Smooth muscle cell (in vitro differentiated cells): Measurements from ENCODE around the gene UNC5A. TPM values are rescaled to one million over a fixed set of nuclear protein-coding genes. Genes with fewer than 3 reads are reported as not detected.

Source experiments
- DNase-seq: peaks from one replicate; lab custom pipeline; 2025; ENCODE audit not compliant: unreplicated experiment; lab: John Stamatoyannopoulos, UW
- H2AFZ ChIP-seq: fragments of 200-600 bp; sonication (generic); 2 replicates; pipeline ENCODE4 v1.6.0; 2016; ENCODE audit warnings: antibody characterized with exemption, low read depth, mild to moderate bottlenecking
- H3F3A ChIP-seq: fragments of 200-600 bp; sonication (generic); 2 replicates; pipeline ENCODE4 v1.6.0; 2017; ENCODE audit warnings: antibody characterized with exemption, low read depth
- H3K27ac ChIP-seq: fragments of 200-600 bp; sonication (generic); 2 replicates; pipeline ENCODE4 v1.5.1; 2016; ENCODE audit warnings: low read depth, mild to moderate bottlenecking
- H3K27me3 ChIP-seq: fragments of 200-600 bp; sonication (generic); 2 replicates; pipeline ENCODE4 v1.6.1; 2016; ENCODE audit warnings: low read depth, mild to moderate bottlenecking
- H3K36me3 ChIP-seq: fragments of 200-600 bp; sonication (generic); 2 replicates; pipeline ENCODE4 v1.5.1; 2016; ENCODE audit warnings: low read depth
- H3K4me1 ChIP-seq: fragments of 200-600 bp; sonication (generic); 2 replicates; pipeline ENCODE4 v1.5.1; 2016; ENCODE audit warnings: low read depth
- H3K4me2 ChIP-seq: fragments of 200-600 bp; sonication (generic); 2 replicates; pipeline ENCODE4 v1.6.0; 2016; ENCODE audit warnings: mild to moderate bottlenecking
- H3K4me3 ChIP-seq: fragments of 200-600 bp; sonication (generic); 2 replicates; pipeline ENCODE4 v1.5.1; 2016; ENCODE audit warnings: mild to moderate bottlenecking
- H3K79me2 ChIP-seq: fragments of 200-600 bp; sonication (generic); 2 replicates; pipeline ENCODE4 v1.6.0; 2016; ENCODE audit warnings: low read depth, mild to moderate bottlenecking
- H3K9ac ChIP-seq: fragments of 200-600 bp; sonication (generic); 2 replicates; pipeline ENCODE4 v1.6.0; 2016; ENCODE audit warnings: low read depth
- H3K9me3 ChIP-seq: fragments of 200-600 bp; sonication (generic); replicated peaks from 2 replicates; pipeline ENCODE4 v1.5.1; 2016; ENCODE audit warnings: low read depth
- H4K20me1 ChIP-seq: fragments of 200-600 bp; sonication (generic); 2 replicates; pipeline ENCODE4 v1.6.0; 2016; ENCODE audit warnings: low read depth
- CTCF ChIP-seq: fragments of 200-600 bp; sonication (generic); IDR thresholded peaks from 2 replicates; pipeline ENCODE4 v1.5.1; 2017; ENCODE audit warnings: borderline replicate concordance, mild to moderate bottlenecking, antibody characterized with exemption; ENCODE audit not compliant: insufficient read depth, poor library complexity, severe bottlenecking
- WGBS: methylation state at CpG from one replicate; pipeline ENCODE4 v1.1.7; 2016; ENCODE audit warnings: low lambda C conversion rate; 5-methylcytosine and 5-hydroxymethylcytosine counted together
- polyA plus RNA-seq: library from polyadenylated mRNA; unstranded; fragments of >200 nt; fragmentation: Nextera tagmentation; extraction: Ambion mirVana; gene quantifications from 2 replicates; pipeline ENCODE4 v1.2.1, GENCODE V29; 2016
- total RNA-seq: library from RNA; depleted of rRNA; stranded (reverse); fragments of >200 nt; gene quantifications from 2 replicates; pipeline ENCODE4 v1.2.3, GENCODE V29; 2014

UNC5A gene
- total and polyA plus RNA-seq, 2 experiments from 2014 or later = not detected

- H3K4me2 ChIP-seq = no peak overlapping the region
- no peak overlapping the region for H2AFZ ChIP-seq
- H3K9me3 ChIP-seq = no peaks in the 10 kb centered on the region
- peaks cover 23% of the 10 kb centered on the region for H3K27me3 ChIP-seq
- DNase-seq = no peak
- no peaks in the 10 kb centered on the region for H3K4me1 ChIP-seq
- no peaks in the 10 kb centered on the region for H3K79me2 ChIP-seq
- no peaks in the 10 kb centered on the region for H4K20me1 ChIP-seq
- WGBS = 92% methylated on average over 18 of the region's 18 CpGs
- no peak overlapping the region for H3K4me3 ChIP-seq
- TF ChIP-seq CTCF = no peak
- H3K36me3 ChIP-seq = no peaks in the 10 kb centered on the region
- H3F3A ChIP-seq = no peaks in the 10 kb centered on the region
- no peak overlapping the region for H3K27ac ChIP-seq
- H3K9ac ChIP-seq = no peak overlapping the region
Measured at GRCh38 chr5:176855598-176855997, 45.2 kb downstream of the UNC5A start.

DNA sequence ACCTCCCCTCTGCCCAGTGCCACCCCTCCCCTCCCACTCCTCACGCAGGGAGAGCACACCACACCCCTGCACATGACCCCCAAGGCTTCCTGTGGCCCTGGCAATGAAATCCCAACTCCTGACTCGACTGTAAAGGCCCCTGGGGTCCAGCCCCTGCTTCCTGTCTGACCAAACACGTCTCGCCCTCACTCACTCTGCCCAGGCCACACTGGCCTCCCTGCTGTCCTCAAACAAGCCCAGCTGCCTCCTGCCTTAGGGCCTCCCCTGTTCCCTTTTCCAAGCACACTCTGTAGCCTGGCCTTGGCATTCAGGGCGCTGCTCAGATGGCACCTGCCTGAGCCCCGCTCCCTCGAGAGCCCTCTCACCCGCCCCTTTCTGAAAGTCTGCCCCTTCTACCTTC lies 46.4 kb downstream of the UNC5A start:
- Histone ChIP-seq H3K27ac (no peak overlapping the region), H3K36me3 (no peaks in the 10 kb centered on the region), H3K4me3 (no peak overlapping the region), H3K9me3 (no peaks in the 10 kb centered on the region), H3K4me2 (no peak overlapping the region), H3K79me2 (no peaks in the 10 kb centered on the region), H4K20me1 (no peaks in the 10 kb centered on the region), H3K9ac (no peak overlapping the region), H3K4me1 (no peaks in the 10 kb centered on the region), H3K27me3 (peaks cover 23% of the 10 kb centered on the region), H2AFZ (no peak overlapping the region), H3F3A (no peaks in the 10 kb centered on the region)
- DNase-seq = no peak
- 93% methylated on average over 5 of the region's 8 CpGs for WGBS
- TF ChIP-seq CTCF = no peak

DNA sequence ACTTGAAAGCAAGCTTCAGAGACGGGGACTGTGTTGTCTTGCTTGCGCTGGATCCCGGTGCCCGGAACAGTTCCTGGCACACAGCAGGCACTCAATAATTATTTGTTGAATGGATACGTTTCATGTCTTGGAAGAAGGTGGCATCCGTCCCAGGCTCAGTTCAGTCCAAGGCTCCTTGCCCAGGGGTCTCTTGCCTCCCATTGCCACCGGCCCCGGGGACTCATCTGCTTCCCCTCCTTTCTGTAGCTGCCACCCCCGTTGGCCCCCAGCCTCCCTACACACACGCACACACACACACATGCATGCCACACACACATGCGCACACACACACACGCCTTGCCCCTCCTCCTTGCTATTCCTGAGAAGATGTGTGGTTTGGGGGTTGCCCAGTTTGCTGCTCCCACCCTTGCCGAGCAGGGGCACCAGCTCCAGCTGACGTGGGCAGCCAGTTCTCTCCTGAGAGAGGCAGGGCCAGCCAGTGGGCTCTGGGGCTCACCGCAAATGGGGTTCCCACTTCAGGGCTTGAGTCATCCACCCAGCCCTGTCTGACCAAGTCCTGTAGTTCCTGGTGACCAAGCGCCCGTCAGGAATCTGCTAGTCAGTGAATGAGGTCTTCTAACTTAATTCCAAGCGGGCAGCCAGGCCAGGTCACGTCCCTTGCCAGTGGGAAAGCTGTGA lies 47.0 kb downstream of the UNC5A start:
- no peaks in the 10 kb centered on the region for H3K4me1 ChIP-seq
- no peak for TF ChIP-seq CTCF
- H3K36me3 ChIP-seq = no peaks in the 10 kb centered on the region
- no peaks in the 10 kb centered on the region for H3K79me2 ChIP-seq
- no peak overlapping the region for H2AFZ ChIP-seq
- H3K9ac ChIP-seq = no peak overlapping the region
- H3K4me2 ChIP-seq = no peak overlapping the region
- H4K20me1 ChIP-seq = no peaks in the 10 kb centered on the region
- WGBS = 82% methylated on average over 18 of the region's 19 CpGs
- H3K27me3 ChIP-seq = peaks cover 23% of the 10 kb centered on the region
- H3K9me3 ChIP-seq = no peaks in the 10 kb centered on the region
- H3F3A ChIP-seq = no peaks in the 10 kb centered on the region
- H3K27ac ChIP-seq = no peak overlapping the region
- H3K4me3 ChIP-seq = no peak overlapping the region
- no peak for DNase-seq

- Histone ChIP-seq H2AFZ (no peak overlapping the region), H3K27ac (no peak overlapping the region), H3K36me3 (no peaks in the 10 kb centered on the region), H3K9ac (no peak overlapping the region), H3K4me2 (no peak overlapping the region), H3K79me2 (no peaks in the 10 kb centered on the region), H3K4me1 (peaks cover 4% of the 10 kb centered on the region), H4K20me1 (no peaks in the 10 kb centered on the region), H3F3A (no peaks in the 10 kb centered on the region), H3K9me3 (no peaks in the 10 kb centered on the region), H3K27me3 (peaks cover 26% of the 10 kb centered on the region), H3K4me3 (no peak overlapping the region)
- TF ChIP-seq CTCF = no peak
- 95% methylated on average over 6 of the region's 11 CpGs for WGBS
- no peak for DNase-seq
Measured at GRCh38 chr5:176857894-176858273, 47.5 kb downstream of the UNC5A start.
